SU-DHL-6 (cell line): Measurements from ENCODE around the gene FUT9.

Experiments
- EZH2phosphoT487 ChIP-seq: fragments of 200-600 bp; sonication (generic), shearing (Covaris generic); conservative IDR thresholded peaks from 2 replicates; pipeline ENCODE4 v1.6.1; 2018; ENCODE audit warnings: mild to moderate bottlenecking, antibody characterized with exemption, low read length, moderate library complexity, mixed read lengths
- TF ChIP-seq, protein P1 (sequence below): fragments of 200-600 bp; sonication (generic); IDR thresholded peaks from one replicate; pipeline ENCODE4 v1.5.1; 2017; ENCODE audit warnings: antibody characterized with exemption, mild to moderate bottlenecking, low read length, moderate library complexity; ENCODE audit not compliant: insufficient read depth, poor library complexity, severe bottlenecking

DNA sequence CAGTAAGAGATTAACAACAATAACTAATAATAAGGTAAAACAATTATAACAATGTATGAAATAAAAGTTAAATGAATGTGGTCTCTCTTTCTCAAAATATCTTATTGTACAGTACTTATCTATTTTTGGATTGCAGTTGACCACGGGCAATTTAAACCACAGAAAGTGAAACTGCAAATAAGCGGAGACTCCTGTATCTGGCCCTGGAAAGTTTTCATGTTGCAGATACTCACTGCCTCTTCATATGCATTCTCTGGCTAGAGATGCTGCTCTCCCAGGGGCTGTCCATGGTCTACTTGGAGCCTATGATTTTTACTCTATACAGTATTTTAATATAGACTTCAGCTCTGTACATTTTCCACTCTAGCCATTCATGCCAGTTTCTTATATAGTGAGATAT lies 230.8 kb downstream of the FUT9 start:
- TF ChIP-seq, protein P1, sequence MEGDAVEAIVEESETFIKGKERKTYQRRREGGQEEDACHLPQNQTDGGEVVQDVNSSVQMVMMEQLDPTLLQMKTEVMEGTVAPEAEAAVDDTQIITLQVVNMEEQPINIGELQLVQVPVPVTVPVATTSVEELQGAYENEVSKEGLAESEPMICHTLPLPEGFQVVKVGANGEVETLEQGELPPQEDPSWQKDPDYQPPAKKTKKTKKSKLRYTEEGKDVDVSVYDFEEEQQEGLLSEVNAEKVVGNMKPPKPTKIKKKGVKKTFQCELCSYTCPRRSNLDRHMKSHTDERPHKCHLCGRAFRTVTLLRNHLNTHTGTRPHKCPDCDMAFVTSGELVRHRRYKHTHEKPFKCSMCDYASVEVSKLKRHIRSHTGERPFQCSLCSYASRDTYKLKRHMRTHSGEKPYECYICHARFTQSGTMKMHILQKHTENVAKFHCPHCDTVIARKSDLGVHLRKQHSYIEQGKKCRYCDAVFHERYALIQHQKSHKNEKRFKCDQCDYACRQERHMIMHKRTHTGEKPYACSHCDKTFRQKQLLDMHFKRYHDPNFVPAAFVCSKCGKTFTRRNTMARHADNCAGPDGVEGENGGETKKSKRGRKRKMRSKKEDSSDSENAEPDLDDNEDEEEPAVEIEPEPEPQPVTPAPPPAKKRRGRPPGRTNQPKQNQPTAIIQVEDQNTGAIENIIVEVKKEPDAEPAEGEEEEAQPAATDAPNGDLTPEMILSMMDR: no peak
- no peak for TF ChIP-seq EZH2phosphoT487
